ENCODE data around the gene GREM1.

The GREM1 gene

DNA sequence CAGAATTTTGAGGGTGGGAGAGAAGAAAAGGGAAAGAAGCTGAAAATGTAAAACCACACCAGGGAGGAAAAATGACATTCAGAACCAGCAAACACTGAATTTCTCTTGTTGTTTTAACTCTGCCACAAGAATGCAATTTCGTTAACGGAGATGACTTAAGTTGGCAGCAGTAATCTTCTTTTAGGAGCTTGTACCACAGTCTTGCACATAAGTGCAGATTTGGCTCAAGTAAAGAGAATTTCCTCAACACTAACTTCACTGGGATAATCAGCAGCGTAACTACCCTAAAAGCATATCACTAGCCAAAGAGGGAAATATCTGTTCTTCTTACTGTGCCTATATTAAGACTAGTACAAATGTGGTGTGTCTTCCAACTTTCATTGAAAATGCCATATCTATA, 15.5 kb downstream of the GREM1 start:
- no peaks in the 10 kb centered on the region for H3K27me3 ChIP-seq (ENCODE audit: insufficient read depth, low read length, poor library complexity, severe bottlenecking)
- no peaks in the 10 kb centered on the region for H3K9me3 ChIP-seq (ENCODE audit: insufficient read depth, low read depth, low read length)
- H3K4me3 ChIP-seq (ENCODE audit: low read length, poor library complexity, severe bottlenecking), result no peak overlapping the region
- TF ChIP-seq EZH2phosphoT487 (IDR thresholded peaks at IDR 0.05; ENCODE audit: borderline replicate concordance) (no peak), CTCF (conservative IDR thresholded peaks at IDR 0.05; ENCODE audit: low read length) (no peak)
- H3K9me2 ChIP-seq (replicated peaks; ENCODE audit: low read depth, low read length), result no peaks in the 10 kb centered on the region
- no peaks in the 10 kb centered on the region for H3F3A ChIP-seq (ENCODE audit: low read depth)
- H3K4me2 ChIP-seq (ENCODE audit: low read depth, low read length, poor library complexity, severe bottlenecking), result no peak overlapping the region
- H3K4me1 ChIP-seq (ENCODE audit: insufficient read depth, low read length, poor library complexity, severe bottlenecking), result no peaks in the 10 kb centered on the region
- H2AFZ ChIP-seq (ENCODE audit: low read length), result no peak overlapping the region
- H4K20me1 ChIP-seq (ENCODE audit: insufficient read depth, low read length, poor library complexity, severe bottlenecking), result no peaks in the 10 kb centered on the region
- no peaks in the 10 kb centered on the region for H3K36me3 ChIP-seq (ENCODE audit: insufficient read depth, low read length)
- no peaks in the 10 kb centered on the region for H3K79me2 ChIP-seq (ENCODE audit: insufficient read depth, low read length)
- H3K9ac ChIP-seq (ENCODE audit: low read depth, low read length, poor library complexity, severe bottlenecking), result no peak overlapping the region

DNA sequence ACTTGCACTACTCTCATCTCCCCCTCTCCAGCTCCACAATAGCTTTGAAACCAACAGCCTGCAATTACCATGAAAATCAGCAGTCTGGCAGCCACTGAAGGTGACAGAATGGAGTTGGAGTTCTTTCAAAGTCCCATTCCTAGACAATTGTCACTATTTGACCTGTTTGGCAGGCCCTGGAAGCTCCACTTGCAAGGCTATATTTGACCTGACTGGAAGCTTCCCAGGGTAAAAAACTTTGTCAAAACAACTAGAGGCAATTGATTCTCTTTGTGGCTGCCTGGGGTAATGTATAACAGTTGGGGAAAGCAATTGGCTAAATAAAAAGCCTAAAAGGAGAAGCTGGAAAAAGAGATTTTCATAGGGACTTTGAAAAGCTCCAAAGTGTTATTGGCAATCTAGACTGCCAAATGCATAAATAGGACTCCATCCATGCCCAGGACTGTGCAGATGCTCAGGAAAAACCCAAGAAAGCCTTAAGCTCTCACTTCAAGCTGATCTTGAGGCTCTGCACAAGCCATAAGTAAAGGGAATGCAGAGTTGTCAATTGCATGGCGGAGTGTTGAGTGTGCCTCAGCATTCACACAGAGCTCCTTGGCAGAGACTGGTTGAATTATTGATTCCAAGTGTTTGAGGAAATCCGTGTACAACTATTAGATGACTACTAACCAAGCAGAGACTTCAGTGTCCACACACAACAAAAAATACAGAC, 18.3 kb downstream of the GREM1 start:
- no peaks in the 10 kb centered on the region for H3K36me3 ChIP-seq (ENCODE audit: insufficient read depth, low read length)
- no peaks in the 10 kb centered on the region for H3K9me3 ChIP-seq (ENCODE audit: insufficient read depth, low read depth, low read length)
- no peaks in the 10 kb centered on the region for H3K27me3 ChIP-seq (ENCODE audit: insufficient read depth, low read length, poor library complexity, severe bottlenecking)
- H3K4me1 ChIP-seq (ENCODE audit: insufficient read depth, low read length, poor library complexity, severe bottlenecking), result no peaks in the 10 kb centered on the region
- no peaks in the 10 kb centered on the region for H3K9me2 ChIP-seq (replicated peaks; ENCODE audit: low read depth, low read length)
- no peak for TF ChIP-seq CTCF (conservative IDR thresholded peaks at IDR 0.05; ENCODE audit: low read length)
- no peak for TF ChIP-seq EZH2phosphoT487 (IDR thresholded peaks at IDR 0.05; ENCODE audit: borderline replicate concordance)
- H2AFZ ChIP-seq (ENCODE audit: low read length), result no peak overlapping the region
- no peak overlapping the region for H3K4me2 ChIP-seq (ENCODE audit: low read depth, low read length, poor library complexity, severe bottlenecking)
- H3F3A ChIP-seq (ENCODE audit: low read depth), result no peaks in the 10 kb centered on the region
- H4K20me1 ChIP-seq (ENCODE audit: insufficient read depth, low read length, poor library complexity, severe bottlenecking), result no peaks in the 10 kb centered on the region
- H3K4me3 ChIP-seq (ENCODE audit: low read length, poor library complexity, severe bottlenecking), result no peak overlapping the region
- no peak overlapping the region for H3K9ac ChIP-seq (ENCODE audit: low read depth, low read length, poor library complexity, severe bottlenecking)
- H3K79me2 ChIP-seq (ENCODE audit: insufficient read depth, low read length), result no peaks in the 10 kb centered on the region

DNA sequence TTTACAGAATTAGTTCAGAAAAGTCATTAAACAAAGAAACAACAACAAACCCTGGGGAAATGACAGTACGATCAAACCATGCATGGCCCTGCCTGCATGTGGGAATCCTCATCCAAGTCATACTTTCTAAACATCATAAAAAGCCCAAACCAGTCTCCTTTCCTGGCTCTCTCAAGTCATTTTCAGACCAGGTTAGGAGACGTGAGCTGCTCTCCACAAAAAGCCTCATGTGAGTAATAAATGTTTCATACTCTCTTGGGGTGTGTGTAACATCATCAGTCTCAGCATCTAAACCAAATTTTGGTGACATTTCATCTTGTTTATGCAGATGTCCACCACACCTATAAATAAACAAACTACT, 18.9 kb downstream of the GREM1 start:
- TF ChIP-seq EZH2phosphoT487 (IDR thresholded peaks at IDR 0.05; ENCODE audit: borderline replicate concordance) (no peak), CTCF (conservative IDR thresholded peaks at IDR 0.05; ENCODE audit: low read length) (no peak)
- Histone ChIP-seq H3K9me3 (ENCODE audit: insufficient read depth, low read depth, low read length) (no peaks in the 10 kb centered on the region), H3K4me1 (ENCODE audit: insufficient read depth, low read length, poor library complexity, severe bottlenecking) (no peaks in the 10 kb centered on the region), H4K20me1 (ENCODE audit: insufficient read depth, low read length, poor library complexity, severe bottlenecking) (no peaks in the 10 kb centered on the region), H3K9ac (ENCODE audit: low read depth, low read length, poor library complexity, severe bottlenecking) (no peak overlapping the region), H3K79me2 (ENCODE audit: insufficient read depth, low read length) (no peaks in the 10 kb centered on the region), H2AFZ (ENCODE audit: low read length) (no peak overlapping the region), H3K4me2 (ENCODE audit: low read depth, low read length, poor library complexity, severe bottlenecking) (no peak overlapping the region), H3K4me3 (ENCODE audit: low read length, poor library complexity, severe bottlenecking) (no peak overlapping the region), H3F3A (ENCODE audit: low read depth) (no peaks in the 10 kb centered on the region), H3K9me2 (replicated peaks; ENCODE audit: low read depth, low read length) (no peaks in the 10 kb centered on the region), H3K36me3 (ENCODE audit: insufficient read depth, low read length) (no peaks in the 10 kb centered on the region), H3K27me3 (ENCODE audit: insufficient read depth, low read length, poor library complexity, severe bottlenecking) (no peaks in the 10 kb centered on the region)

Data from Loucy (cell line).